ENCODE results near the gene MIER2. TPM values are rescaled to one million over a fixed set of nuclear protein-coding genes. Genes with fewer than 3 reads are reported as not detected.

MIER2 gene
- total and polyA plus RNA-seq, 4 donors = 2.7 to 4.1 (median 3.7) TPM

- Histone ChIP-seq H3K27ac (ENCODE audit: low read depth in 1 of 2, low read length in 2 of 2) (no peak overlapping the region), H3K36me3 (ENCODE audit: control insufficient read depth in 4 of 4, insufficient read depth in 3 of 4, low read depth in 1 of 4, low read length in 3 of 4) (peaks cover 9 to 52% (median 21%) of the 10 kb centered on the region in 4 donors), H3K9ac (ENCODE audit: low read depth in 1 of 2, low read length in 2 of 2) (no peak overlapping the region), H3K4me3 (ENCODE audit: low read depth in 1 of 3, low read length in 3 of 3) (no peak overlapping the region), H3K4me1 (ENCODE audit: control insufficient read depth in 4 of 4, insufficient read depth in 4 of 4, low read length in 3 of 4) (no peaks in the 10 kb centered on the region), H3K27me3 (ENCODE audit: control insufficient read depth in 4 of 4, insufficient read depth in 4 of 4, low read length in 3 of 4) (no peaks in the 10 kb centered on the region), H3K9me3 (ENCODE audit: control insufficient read depth in 4 of 4, low read length in 3 of 4) (peaks cover 3 to 16% (median 6%) of the 10 kb centered on the region in 4 donors)
- WGBS = 96% methylated on average over 33 of the region's 33 CpGs
- TF ChIP-seq SP1 (IDR thresholded peaks at IDR 0.05) = no peak
- no peak for TF ChIP-seq RAD21 (IDR thresholded peaks at IDR 0.05)
- no peak for TF ChIP-seq GABPA (IDR thresholded peaks at IDR 0.05 in 1 of 2, conservative IDR thresholded peaks at IDR 0.05 in 1 of 2)
- TF ChIP-seq FOXA2 (IDR thresholded peaks at IDR 0.05) = no peak
- no peak for TF ChIP-seq MAX (IDR thresholded peaks at IDR 0.05)
- no peak for TF ChIP-seq FOXA1 (IDR thresholded peaks at IDR 0.05)
- TF ChIP-seq JUND (IDR thresholded peaks at IDR 0.05) = no peak
- no peak for TF ChIP-seq EGR1 (IDR thresholded peaks at IDR 0.05; ENCODE audit: low read depth in 2 of 2)
- no peak for TF ChIP-seq HNF4A (conservative IDR thresholded peaks at IDR 0.05)
- DNase-seq (ENCODE audit: low spot score) = no peak
Observed at GRCh38 chr19:325937-326565, 18.5 kb downstream of the MIER2 start.

- no peak overlapping the region for H3K27ac ChIP-seq (ENCODE audit: low read depth in 1 of 2, low read length in 2 of 2)
- no peak overlapping the region for H3K9ac ChIP-seq (ENCODE audit: low read depth in 1 of 2, low read length in 2 of 2)
- H3K36me3 ChIP-seq (ENCODE audit: control insufficient read depth in 4 of 4, insufficient read depth in 3 of 4, low read depth in 1 of 4, low read length in 3 of 4) = peaks cover 9 to 51% (median 20%) of the 10 kb centered on the region in 4 donors
- TF ChIP-seq MAX (IDR thresholded peaks at IDR 0.05) (no peak), FOXA1 (IDR thresholded peaks at IDR 0.05) (no peak), YY1 (IDR thresholded peaks at IDR 0.05) (no peak)
- TF ChIP-seq, protein P1, sequence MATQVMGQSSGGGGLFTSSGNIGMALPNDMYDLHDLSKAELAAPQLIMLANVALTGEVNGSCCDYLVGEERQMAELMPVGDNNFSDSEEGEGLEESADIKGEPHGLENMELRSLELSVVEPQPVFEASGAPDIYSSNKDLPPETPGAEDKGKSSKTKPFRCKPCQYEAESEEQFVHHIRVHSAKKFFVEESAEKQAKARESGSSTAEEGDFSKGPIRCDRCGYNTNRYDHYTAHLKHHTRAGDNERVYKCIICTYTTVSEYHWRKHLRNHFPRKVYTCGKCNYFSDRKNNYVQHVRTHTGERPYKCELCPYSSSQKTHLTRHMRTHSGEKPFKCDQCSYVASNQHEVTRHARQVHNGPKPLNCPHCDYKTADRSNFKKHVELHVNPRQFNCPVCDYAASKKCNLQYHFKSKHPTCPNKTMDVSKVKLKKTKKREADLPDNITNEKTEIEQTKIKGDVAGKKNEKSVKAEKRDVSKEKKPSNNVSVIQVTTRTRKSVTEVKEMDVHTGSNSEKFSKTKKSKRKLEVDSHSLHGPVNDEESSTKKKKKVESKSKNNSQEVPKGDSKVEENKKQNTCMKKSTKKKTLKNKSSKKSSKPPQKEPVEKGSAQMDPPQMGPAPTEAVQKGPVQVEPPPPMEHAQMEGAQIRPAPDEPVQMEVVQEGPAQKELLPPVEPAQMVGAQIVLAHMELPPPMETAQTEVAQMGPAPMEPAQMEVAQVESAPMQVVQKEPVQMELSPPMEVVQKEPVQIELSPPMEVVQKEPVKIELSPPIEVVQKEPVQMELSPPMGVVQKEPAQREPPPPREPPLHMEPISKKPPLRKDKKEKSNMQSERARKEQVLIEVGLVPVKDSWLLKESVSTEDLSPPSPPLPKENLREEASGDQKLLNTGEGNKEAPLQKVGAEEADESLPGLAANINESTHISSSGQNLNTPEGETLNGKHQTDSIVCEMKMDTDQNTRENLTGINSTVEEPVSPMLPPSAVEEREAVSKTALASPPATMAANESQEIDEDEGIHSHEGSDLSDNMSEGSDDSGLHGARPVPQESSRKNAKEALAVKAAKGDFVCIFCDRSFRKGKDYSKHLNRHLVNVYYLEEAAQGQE (IDR thresholded peaks at IDR 0.05) = no peak
- no peaks in the 10 kb centered on the region for H3K4me1 ChIP-seq (ENCODE audit: control insufficient read depth in 4 of 4, insufficient read depth in 4 of 4, low read length in 3 of 4)
- DNase-seq (ENCODE audit: low spot score) = no peak
- H3K9me3 ChIP-seq (ENCODE audit: control insufficient read depth in 4 of 4, low read length in 3 of 4) = peaks cover 3 to 14% (median 6%) of the 10 kb centered on the region in 4 donors
- no peaks in the 10 kb centered on the region for H3K27me3 ChIP-seq (ENCODE audit: control insufficient read depth in 4 of 4, insufficient read depth in 4 of 4, low read length in 3 of 4)
- WGBS = 97% methylated on average over 24 of the region's 24 CpGs
- no peak overlapping the region for H3K4me3 ChIP-seq (ENCODE audit: low read depth in 1 of 3, low read length in 3 of 3)
Observed at GRCh38 chr19:325173-325936, 19.2 kb downstream of the MIER2 start.

GRCh38 chr19:324716-325115 is 19.9 kb downstream of the MIER2 start:
- DNase-seq (ENCODE audit: low spot score) = no peak
- WGBS = 98% methylated on average over 8 of the region's 8 CpGs
- Histone ChIP-seq H3K4me3 (ENCODE audit: low read depth in 1 of 3, low read length in 3 of 3) (no peak overlapping the region), H3K27me3 (ENCODE audit: control insufficient read depth in 4 of 4, insufficient read depth in 4 of 4, low read length in 3 of 4) (no peaks in the 10 kb centered on the region), H3K4me1 (ENCODE audit: control insufficient read depth in 4 of 4, insufficient read depth in 4 of 4, low read length in 3 of 4) (no peaks in the 10 kb centered on the region), H3K36me3 (ENCODE audit: control insufficient read depth in 4 of 4, insufficient read depth in 3 of 4, low read depth in 1 of 4, low read length in 3 of 4) (peaks cover 6 to 49% (median 17%) of the 10 kb centered on the region in 4 donors), H3K9me3 (ENCODE audit: control insufficient read depth in 4 of 4, low read length in 3 of 4) (peaks cover 3 to 14% (median 6%) of the 10 kb centered on the region in 4 donors), H3K27ac (ENCODE audit: low read depth in 1 of 2, low read length in 2 of 2) (no peak overlapping the region), H3K9ac (ENCODE audit: low read depth in 1 of 2, low read length in 2 of 2) (no peak overlapping the region)
- TF ChIP-seq JUND (IDR thresholded peaks at IDR 0.05) (no peak), FOXA2 (IDR thresholded peaks at IDR 0.05) (no peak), RXRA (IDR thresholded peaks at IDR 0.05) (no peak), ZBTB33 (IDR thresholded peaks at IDR 0.05) (no peak), TAF1 (conservative IDR thresholded peaks at IDR 0.05) (no peak), EGR1 (IDR thresholded peaks at IDR 0.05; ENCODE audit: low read depth in 2 of 2) (no peak), RAD21 (IDR thresholded peaks at IDR 0.05) (no peak), SP1 (IDR thresholded peaks at IDR 0.05) (no peak), NR2F2 (IDR thresholded peaks at IDR 0.05) (no peak), YY1 (IDR thresholded peaks at IDR 0.05) (no peak), MAX (IDR thresholded peaks at IDR 0.05) (no peak), HNF4A (conservative IDR thresholded peaks at IDR 0.05) (no peak)
- TF ChIP-seq, protein P2, sequence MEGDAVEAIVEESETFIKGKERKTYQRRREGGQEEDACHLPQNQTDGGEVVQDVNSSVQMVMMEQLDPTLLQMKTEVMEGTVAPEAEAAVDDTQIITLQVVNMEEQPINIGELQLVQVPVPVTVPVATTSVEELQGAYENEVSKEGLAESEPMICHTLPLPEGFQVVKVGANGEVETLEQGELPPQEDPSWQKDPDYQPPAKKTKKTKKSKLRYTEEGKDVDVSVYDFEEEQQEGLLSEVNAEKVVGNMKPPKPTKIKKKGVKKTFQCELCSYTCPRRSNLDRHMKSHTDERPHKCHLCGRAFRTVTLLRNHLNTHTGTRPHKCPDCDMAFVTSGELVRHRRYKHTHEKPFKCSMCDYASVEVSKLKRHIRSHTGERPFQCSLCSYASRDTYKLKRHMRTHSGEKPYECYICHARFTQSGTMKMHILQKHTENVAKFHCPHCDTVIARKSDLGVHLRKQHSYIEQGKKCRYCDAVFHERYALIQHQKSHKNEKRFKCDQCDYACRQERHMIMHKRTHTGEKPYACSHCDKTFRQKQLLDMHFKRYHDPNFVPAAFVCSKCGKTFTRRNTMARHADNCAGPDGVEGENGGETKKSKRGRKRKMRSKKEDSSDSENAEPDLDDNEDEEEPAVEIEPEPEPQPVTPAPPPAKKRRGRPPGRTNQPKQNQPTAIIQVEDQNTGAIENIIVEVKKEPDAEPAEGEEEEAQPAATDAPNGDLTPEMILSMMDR (IDR thresholded peaks at IDR 0.05; ENCODE audit: low read depth, low read length, missing input control) = no peak
- TF ChIP-seq, protein P3, sequence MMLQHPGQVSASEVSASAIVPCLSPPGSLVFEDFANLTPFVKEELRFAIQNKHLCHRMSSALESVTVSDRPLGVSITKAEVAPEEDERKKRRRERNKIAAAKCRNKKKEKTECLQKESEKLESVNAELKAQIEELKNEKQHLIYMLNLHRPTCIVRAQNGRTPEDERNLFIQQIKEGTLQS (IDR thresholded peaks at IDR 0.05) = no peak

Measured in liver (tissue), 9 donors.